Hepatocyte (in vitro differentiated cells): Measurements from ENCODE around the gene ST6GALNAC2. TPM values are rescaled to one million over a fixed set of nuclear protein-coding genes. Genes with fewer than 3 reads are reported as not detected.

ENCODE experiments used
- DNase-seq: peaks from one replicate; pipeline ENCODE4 v3.0.0-alpha.2; 2016; ENCODE audit warnings: low spot score
- H2AFZ ChIP-seq: fragments of 200-600 bp; sonication (generic); 2 replicates; pipeline ENCODE4 v1.6.0; 2016; ENCODE audit warnings: antibody characterized with exemption, mild to moderate bottlenecking
- H3K27ac ChIP-seq: fragments of 200-600 bp; sonication (generic); 2 replicates; pipeline ENCODE4 v1.5.1; 2016; ENCODE audit warnings: mild to moderate bottlenecking
- H3K27me3 ChIP-seq: fragments of 200-600 bp; sonication (generic); 2 replicates; pipeline ENCODE4 v1.6.1; 2016
- H3K36me3 ChIP-seq: fragments of 200-600 bp; sonication (generic); replicated peaks from 2 replicates; pipeline ENCODE4 v1.5.1; 2016; ENCODE audit warnings: low read depth; ENCODE audit not compliant: insufficient read depth
- H3K4me1 ChIP-seq: fragments of 200-600 bp; sonication (generic); 2 replicates; pipeline ENCODE4 v1.5.1; 2016; ENCODE audit warnings: mild to moderate bottlenecking, moderate library complexity; ENCODE audit not compliant: insufficient read depth
- H3K4me2 ChIP-seq: fragments of 200-600 bp; sonication (generic); 2 replicates; pipeline ENCODE4 v1.6.0; 2016
- H3K4me3 ChIP-seq: fragments of 200-600 bp; sonication (generic); 2 replicates; pipeline ENCODE4 v1.5.1; 2016; ENCODE audit warnings: mild to moderate bottlenecking
- H3K79me2 ChIP-seq: fragments of 200-600 bp; sonication (generic); 2 replicates; pipeline ENCODE4 v1.6.0; 2017; ENCODE audit warnings: mild to moderate bottlenecking
- H3K9me2 ChIP-seq: fragments of 200-600 bp; sonication (generic); replicated peaks from 2 replicates; pipeline ENCODE4 v1.6.0; 2017; ENCODE audit warnings: mild to moderate bottlenecking; ENCODE audit not compliant: insufficient read depth
- H3K9me3 ChIP-seq: fragments of 200-600 bp; sonication (generic); 2 replicates; pipeline ENCODE4 v1.5.1; 2016; ENCODE audit warnings: low read depth, mild to moderate bottlenecking
- H4K20me1 ChIP-seq: fragments of 200-600 bp; sonication (generic); 2 replicates; pipeline ENCODE4 v1.6.0; 2016; ENCODE audit warnings: mild to moderate bottlenecking; ENCODE audit not compliant: insufficient read depth, poor library complexity, severe bottlenecking
- CTCF ChIP-seq: fragments of 200-600 bp; sonication (generic); IDR thresholded peaks from 2 replicates; pipeline ENCODE4 v1.5.1; 2016; ENCODE audit warnings: antibody characterized with exemption, mild to moderate bottlenecking; ENCODE audit not compliant: poor library complexity
- EZH2 ChIP-seq: fragments of 200-600 bp; sonication (generic); IDR thresholded peaks from 2 replicates; pipeline ENCODE4 v1.6.1; 2016; ENCODE audit warnings: antibody characterized with exemption, mild to moderate bottlenecking, borderline replicate concordance
- EZH2phosphoT487 ChIP-seq: fragments of 200-600 bp; sonication (generic); IDR thresholded peaks from one replicate; pipeline ENCODE4 v1.6.1; 2018; ENCODE audit warnings: antibody characterized with exemption, mild to moderate bottlenecking, low read depth, moderate library complexity; ENCODE audit not compliant: unreplicated experiment, severe bottlenecking
- WGBS: methylation state at CpG from one replicate; pipeline ENCODE4 v1.1.6; 2016; ENCODE audit warnings: low lambda C conversion rate; ENCODE audit errors: missing lambda C conversion rate; 5-methylcytosine and 5-hydroxymethylcytosine counted together
- polyA plus RNA-seq: library from polyadenylated mRNA; unstranded; fragments of >200 nt; fragmentation: Nextera tagmentation; extraction: Ambion mirVana; gene quantifications from 2 replicates; pipeline ENCODE4 v1.2.1, GENCODE V29; 2016
- total RNA-seq: library from RNA; depleted of rRNA; stranded (reverse); fragments of >200 nt; gene quantifications from 2 replicates; pipeline ENCODE4 v1.2.3, GENCODE V29; 2014

Gene ST6GALNAC2
- total and polyA plus RNA-seq, 2 experiments from 2014 or later = 1.4 to 1.8 TPM

GRCh38 chr17:76586741-76587487 is 1.3 kb upstream of the ST6GALNAC2 start:
- H3K4me1 ChIP-seq = peaks cover 13% of the 10 kb centered on the region
- TF ChIP-seq EZH2phosphoT487 (no peak), CTCF (no peak), EZH2 (no peak)
- no peaks in the 10 kb centered on the region for H4K20me1 ChIP-seq
- no peak overlapping the region for H2AFZ ChIP-seq
- no peaks in the 10 kb centered on the region for H3K9me3 ChIP-seq
- H3K36me3 ChIP-seq = no peaks in the 10 kb centered on the region
- 48% methylated on average over 17 of the region's 17 CpGs for WGBS
- H3K9me2 ChIP-seq = no peaks in the 10 kb centered on the region
- DNase-seq = no peak
- peaks cover 32% of the 10 kb centered on the region for H3K27me3 ChIP-seq
- H3K27ac ChIP-seq = no peak overlapping the region
- no peak overlapping the region for H3K4me3 ChIP-seq
- H3K79me2 ChIP-seq = no peaks in the 10 kb centered on the region
- peak overlapping the region; percentile 97 for H3K4me2 ChIP-seq

- TF ChIP-seq EZH2phosphoT487 (peak; percentile 77), CTCF (no peak), EZH2 (peak; percentile 92)
- WGBS = 4% methylated on average over 44 of the region's 62 CpGs
- Histone ChIP-seq H4K20me1 (no peaks in the 10 kb centered on the region), H3K36me3 (no peaks in the 10 kb centered on the region), H3K9me3 (no peaks in the 10 kb centered on the region), H3K4me3 (peak overlapping the region; percentile 35), H3K27ac (no peak overlapping the region), H3K79me2 (no peaks in the 10 kb centered on the region), H3K27me3 (peaks cover 32% of the 10 kb centered on the region), H3K4me1 (peaks cover 13% of the 10 kb centered on the region), H2AFZ (peak overlapping the region; percentile 54), H3K9me2 (no peaks in the 10 kb centered on the region), H3K4me2 (peak overlapping the region; percentile 97)
- peak; percentile 51 for DNase-seq
Measured at GRCh38 chr17:76585033-76585648, 519 bp downstream of the ST6GALNAC2 start.

GRCh38 chr17:76584427-76585032 is 1.1 kb downstream of the ST6GALNAC2 start:
- WGBS = 20% methylated on average over 17 of the region's 17 CpGs
- Histone ChIP-seq H3K4me1 (peaks cover 13% of the 10 kb centered on the region), H3K4me2 (peak overlapping the region; percentile 97), H3K79me2 (no peaks in the 10 kb centered on the region), H2AFZ (peak overlapping the region; percentile 54), H4K20me1 (no peaks in the 10 kb centered on the region), H3K27ac (no peak overlapping the region), H3K9me3 (no peaks in the 10 kb centered on the region), H3K9me2 (no peaks in the 10 kb centered on the region), H3K36me3 (no peaks in the 10 kb centered on the region), H3K4me3 (peak overlapping the region; percentile 35), H3K27me3 (peaks cover 32% of the 10 kb centered on the region)
- no peak for DNase-seq
- no peak for TF ChIP-seq EZH2phosphoT487
- TF ChIP-seq CTCF = no peak
- no peak for TF ChIP-seq EZH2
